ENCODE measurements around the gene PTH.

The PTH gene

GRCh38 chr11:13487661-13488030 lies 8.2 kb downstream of the PTH start:
- no peak for TF ChIP-seq ZNF274 (IDR thresholded peaks at IDR 0.05; ENCODE audit: low read depth, low read length)
- no peak for TF ChIP-seq YY1 (IDR thresholded peaks at IDR 0.05; ENCODE audit: insufficient read depth, insufficient read length)
- TF ChIP-seq SUZ12 (IDR thresholded peaks at IDR 0.05; ENCODE audit: extremely low read depth, insufficient read depth, insufficient read length): no peak
- Histone ChIP-seq H3K27me3 (ENCODE audit: insufficient read depth, insufficient read length) (no peaks in the 10 kb centered on the region), H3K4me1 (ENCODE audit: insufficient read depth, insufficient read length) (no peaks in the 10 kb centered on the region), H3K9ac (ENCODE audit: insufficient read length, low read depth) (no peak overlapping the region), H3K9me3 (ENCODE audit: insufficient read depth, low read length) (no peaks in the 10 kb centered on the region; the same call in 1 of the 2 replicates), H3K36me3 (ENCODE audit: insufficient read depth, insufficient read length, low read length) (no peaks in the 10 kb centered on the region), H3K4me3 (ENCODE audit: insufficient read length, low read depth) (no peak overlapping the region)
- DNase-seq (ENCODE audit: low read depth, low spot score): no peak

GRCh38 chr11:13486926-13487660 lies 8.7 kb downstream of the PTH start:
- TF ChIP-seq SUZ12 (IDR thresholded peaks at IDR 0.05; ENCODE audit: extremely low read depth, insufficient read depth, insufficient read length) (no peak), YY1 (IDR thresholded peaks at IDR 0.05; ENCODE audit: insufficient read depth, insufficient read length) (no peak), ZNF274 (IDR thresholded peaks at IDR 0.05; ENCODE audit: low read depth, low read length) (no peak)
- Histone ChIP-seq H3K4me3 (ENCODE audit: insufficient read length, low read depth) (no peak overlapping the region), H3K9ac (ENCODE audit: insufficient read length, low read depth) (no peak overlapping the region), H3K9me3 (ENCODE audit: insufficient read depth, low read length) (no peaks in the 10 kb centered on the region; the same call in 1 of the 2 replicates), H3K27me3 (ENCODE audit: insufficient read depth, insufficient read length) (no peaks in the 10 kb centered on the region), H3K4me1 (ENCODE audit: insufficient read depth, insufficient read length) (no peaks in the 10 kb centered on the region), H3K36me3 (ENCODE audit: insufficient read depth, insufficient read length, low read length) (no peaks in the 10 kb centered on the region)
- no peak for DNase-seq (ENCODE audit: low read depth, low spot score)

GRCh38 chr11:13480198-13480597 lies 15.6 kb downstream of the PTH start:
- Histone ChIP-seq H3K9me3 (ENCODE audit: insufficient read depth, low read length) (peaks cover 14% of the 10 kb centered on the region; the same call in 1 of the 2 replicates), H3K9ac (ENCODE audit: insufficient read length, low read depth) (no peak overlapping the region), H3K27me3 (ENCODE audit: insufficient read depth, insufficient read length) (no peaks in the 10 kb centered on the region), H3K4me3 (ENCODE audit: insufficient read length, low read depth) (no peak overlapping the region), H3K36me3 (ENCODE audit: insufficient read depth, insufficient read length, low read length) (no peaks in the 10 kb centered on the region), H3K4me1 (ENCODE audit: insufficient read depth, insufficient read length) (no peaks in the 10 kb centered on the region)
- no peak for DNase-seq (ENCODE audit: low read depth, low spot score)
- TF ChIP-seq ZNF274 (IDR thresholded peaks at IDR 0.05; ENCODE audit: low read depth, low read length) (no peak), YY1 (IDR thresholded peaks at IDR 0.05; ENCODE audit: insufficient read depth, insufficient read length) (no peak), SUZ12 (IDR thresholded peaks at IDR 0.05; ENCODE audit: extremely low read depth, insufficient read depth, insufficient read length) (no peak)

- Histone ChIP-seq H3K4me1 (ENCODE audit: insufficient read depth, insufficient read length) (no peaks in the 10 kb centered on the region), H3K27me3 (ENCODE audit: insufficient read depth, insufficient read length) (no peaks in the 10 kb centered on the region), H3K9me3 (ENCODE audit: insufficient read depth, low read length) (peaks cover 14% of the 10 kb centered on the region; the same call in 1 of the 2 replicates), H3K36me3 (ENCODE audit: insufficient read depth, insufficient read length, low read length) (no peaks in the 10 kb centered on the region), H3K9ac (ENCODE audit: insufficient read length, low read depth) (no peak overlapping the region), H3K4me3 (ENCODE audit: insufficient read length, low read depth) (no peak overlapping the region)
- TF ChIP-seq ZNF274 (IDR thresholded peaks at IDR 0.05; ENCODE audit: low read depth, low read length): no peak
- no peak for TF ChIP-seq SUZ12 (IDR thresholded peaks at IDR 0.05; ENCODE audit: extremely low read depth, insufficient read depth, insufficient read length)
- TF ChIP-seq YY1 (IDR thresholded peaks at IDR 0.05; ENCODE audit: insufficient read depth, insufficient read length): no peak
- no peak for DNase-seq (ENCODE audit: low read depth, low spot score)
Observed at GRCh38 chr11:13479688-13480087, 16.1 kb downstream of the PTH start.

- Histone ChIP-seq H3K4me3 (ENCODE audit: insufficient read length, low read depth) (no peak overlapping the region), H3K27me3 (ENCODE audit: insufficient read depth, insufficient read length) (no peaks in the 10 kb centered on the region), H3K36me3 (ENCODE audit: insufficient read depth, insufficient read length, low read length) (no peaks in the 10 kb centered on the region), H3K9me3 (ENCODE audit: insufficient read depth, low read length) (peaks cover 9% of the 10 kb centered on the region; the same call in 1 of the 2 replicates), H3K4me1 (ENCODE audit: insufficient read depth, insufficient read length) (peaks cover 2% of the 10 kb centered on the region), H3K9ac (ENCODE audit: insufficient read length, low read depth) (no peak overlapping the region)
- no peak for TF ChIP-seq SUZ12 (IDR thresholded peaks at IDR 0.05; ENCODE audit: extremely low read depth, insufficient read depth, insufficient read length)
- DNase-seq (ENCODE audit: low read depth, low spot score): no peak
Observed at GRCh38 chr11:13475091-13475490, 20.7 kb downstream of the PTH start.

- H3K36me3 ChIP-seq (ENCODE audit: insufficient read depth, insufficient read length, low read length): no peaks in the 10 kb centered on the region
- DNase-seq (ENCODE audit: low read depth, low spot score): no peak
- H3K9ac ChIP-seq (ENCODE audit: insufficient read length, low read depth): no peak overlapping the region
- H3K4me3 ChIP-seq (ENCODE audit: insufficient read length, low read depth): no peak overlapping the region
- peaks cover 2% of the 10 kb centered on the region for H3K4me1 ChIP-seq (ENCODE audit: insufficient read depth, insufficient read length)
- H3K9me3 ChIP-seq (ENCODE audit: insufficient read depth, low read length): no peaks in the 10 kb centered on the region
- no peak for TF ChIP-seq SUZ12 (IDR thresholded peaks at IDR 0.05; ENCODE audit: extremely low read depth, insufficient read depth, insufficient read length)
- TF ChIP-seq YY1 (IDR thresholded peaks at IDR 0.05; ENCODE audit: insufficient read depth, insufficient read length): no peak
- no peak for TF ChIP-seq ZNF274 (IDR thresholded peaks at IDR 0.05; ENCODE audit: low read depth, low read length)
- no peaks in the 10 kb centered on the region for H3K27me3 ChIP-seq (ENCODE audit: insufficient read depth, insufficient read length)
Observed at GRCh38 chr11:13473013-13473722, 22.6 kb downstream of the PTH start.

GRCh38 chr11:13468750-13469149 lies 27.0 kb downstream of the PTH start:
- Histone ChIP-seq H3K27me3 (ENCODE audit: insufficient read depth, insufficient read length) (no peaks in the 10 kb centered on the region), H3K36me3 (ENCODE audit: insufficient read depth, insufficient read length, low read length) (no peaks in the 10 kb centered on the region), H3K9me3 (ENCODE audit: insufficient read depth, low read length) (no peaks in the 10 kb centered on the region), H3K4me3 (ENCODE audit: insufficient read length, low read depth) (no peak overlapping the region), H3K9ac (ENCODE audit: insufficient read length, low read depth) (no peak overlapping the region), H3K4me1 (ENCODE audit: insufficient read depth, insufficient read length) (peaks cover 4% of the 10 kb centered on the region)
- no peak for TF ChIP-seq SUZ12 (IDR thresholded peaks at IDR 0.05; ENCODE audit: extremely low read depth, insufficient read depth, insufficient read length)
- no peak for TF ChIP-seq YY1 (IDR thresholded peaks at IDR 0.05; ENCODE audit: insufficient read depth, insufficient read length)
- DNase-seq (ENCODE audit: low read depth, low spot score): no peak

All from NT2/D1 (cell line).